Sigmoid colon (tissue), 4 donors: ENCODE data around the gene MAS1.

Experiments
- EP300 ChIP-seq, 4 donors: sonication (generic); formaldehyde crosslinking; IDR thresholded peaks; one replicate each; pipeline ENCODE4 v1.6.1; 2017; ENCODE audit warnings: antibody characterized with exemption in 4 of 4
- POLR2A ChIP-seq, 2 donors: fragments of 450-650 bp; IDR thresholded peaks; one replicate each; pipeline ENCODE4 v1.6.1; 2016; ENCODE audit warnings: antibody characterized with exemption in 2 of 2, mild to moderate bottlenecking in 2 of 2, moderate library complexity in 2 of 2
- POLR2AphosphoS5 ChIP-seq, 4 donors: sonication (generic); formaldehyde crosslinking; IDR thresholded peaks; one replicate each; pipeline ENCODE4 v1.6.1; 2017; ENCODE audit warnings: antibody characterized with exemption in 4 of 4
- TF ChIP-seq, protein P1 (sequence below), 4 experiments: fragments of 450-650 bp in 3 of 4; fragments of 200-600 bp in 1 of 4; IDR thresholded peaks; one replicate each; pipeline ENCODE4 v1.5.1; 2016 to 2019; ENCODE audit warnings: antibody characterized with exemption in 4 of 4, mild to moderate bottlenecking in 3 of 4, moderate library complexity in 2 of 4

DNA sequence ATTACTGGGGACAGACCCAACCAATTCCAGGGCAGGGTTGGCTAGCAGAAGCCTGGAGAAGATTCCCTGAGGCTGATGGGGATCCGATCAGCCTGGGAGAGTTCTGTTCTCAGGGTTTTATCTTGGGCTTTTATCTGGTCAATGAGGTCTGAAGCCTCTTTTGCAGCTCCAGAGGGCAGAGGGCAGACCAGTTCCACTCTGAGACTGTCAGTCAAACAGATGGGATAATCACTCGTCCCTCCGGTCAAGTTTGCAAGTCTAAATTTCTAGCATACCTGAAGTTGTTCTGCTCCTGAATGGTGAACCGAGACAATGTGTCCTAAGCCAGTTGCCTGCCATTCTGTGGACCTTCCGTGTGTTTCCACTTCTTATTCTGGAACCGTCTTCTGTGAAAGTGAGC is 3.0 kb upstream of the MAS1 start:
- TF ChIP-seq POLR2AphosphoS5 (IDR thresholded peaks at IDR 0.05) (no peak), POLR2A (IDR thresholded peaks at IDR 0.05) (no peak), EP300 (IDR thresholded peaks at IDR 0.05) (no peak)
- TF ChIP-seq, protein P1, sequence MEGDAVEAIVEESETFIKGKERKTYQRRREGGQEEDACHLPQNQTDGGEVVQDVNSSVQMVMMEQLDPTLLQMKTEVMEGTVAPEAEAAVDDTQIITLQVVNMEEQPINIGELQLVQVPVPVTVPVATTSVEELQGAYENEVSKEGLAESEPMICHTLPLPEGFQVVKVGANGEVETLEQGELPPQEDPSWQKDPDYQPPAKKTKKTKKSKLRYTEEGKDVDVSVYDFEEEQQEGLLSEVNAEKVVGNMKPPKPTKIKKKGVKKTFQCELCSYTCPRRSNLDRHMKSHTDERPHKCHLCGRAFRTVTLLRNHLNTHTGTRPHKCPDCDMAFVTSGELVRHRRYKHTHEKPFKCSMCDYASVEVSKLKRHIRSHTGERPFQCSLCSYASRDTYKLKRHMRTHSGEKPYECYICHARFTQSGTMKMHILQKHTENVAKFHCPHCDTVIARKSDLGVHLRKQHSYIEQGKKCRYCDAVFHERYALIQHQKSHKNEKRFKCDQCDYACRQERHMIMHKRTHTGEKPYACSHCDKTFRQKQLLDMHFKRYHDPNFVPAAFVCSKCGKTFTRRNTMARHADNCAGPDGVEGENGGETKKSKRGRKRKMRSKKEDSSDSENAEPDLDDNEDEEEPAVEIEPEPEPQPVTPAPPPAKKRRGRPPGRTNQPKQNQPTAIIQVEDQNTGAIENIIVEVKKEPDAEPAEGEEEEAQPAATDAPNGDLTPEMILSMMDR (IDR thresholded peaks at IDR 0.05): no peak
